Uterus (tissue), 2 donors: ENCODE measurements around the gene UXS1.

Source experiments
- CTCF ChIP-seq, 4 experiments: fragments of 200-600 bp in 2 of 4; fragments of 450-650 bp in 2 of 4; sonication (generic) in 2 of 4; IDR thresholded peaks; one replicate each; pipeline ENCODE4 v1.5.1; 2016 to 2019; ENCODE audit warnings: antibody characterized with exemption in 4 of 4, mild to moderate bottlenecking in 2 of 4, moderate library complexity in 1 of 4
- POLR2A ChIP-seq, 2 donors: fragments of 450-650 bp; IDR thresholded peaks; one replicate each; pipeline ENCODE4 v1.6.1; 2016; ENCODE audit warnings: antibody characterized with exemption in 2 of 2, mild to moderate bottlenecking in 1 of 2, moderate library complexity in 1 of 2

DNA sequence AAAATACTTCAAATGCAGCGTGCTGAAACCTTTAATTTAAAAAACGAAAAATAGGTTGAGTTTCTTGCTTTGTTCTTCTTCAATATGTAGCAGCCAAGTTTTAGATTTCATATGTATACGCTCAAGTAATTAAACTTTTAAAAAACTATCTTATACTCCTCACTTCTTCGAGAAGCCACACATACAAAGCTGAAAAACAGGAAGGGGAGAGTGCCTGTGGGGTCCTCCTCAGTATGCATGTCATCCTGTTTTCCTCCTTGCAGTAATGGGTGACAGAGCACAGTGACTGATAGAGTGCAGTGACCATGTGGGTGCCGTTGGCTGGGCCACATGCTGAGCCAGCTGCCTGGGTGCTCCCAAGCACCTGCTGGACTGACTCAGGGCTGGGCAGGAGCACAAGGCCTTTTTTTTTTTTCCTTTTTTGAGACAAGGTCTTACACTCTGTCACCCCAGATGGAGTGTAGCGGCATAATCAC, 33.3 kb downstream of the UXS1 start:
- no peak for TF ChIP-seq CTCF (IDR thresholded peaks at IDR 0.05)
- TF ChIP-seq POLR2A (IDR thresholded peaks at IDR 0.05): no peak
